ENCODE measurements around the gene BNIP5. TPM values are rescaled to one million over a fixed set of nuclear protein-coding genes. Genes with fewer than 3 reads are reported as not detected.

The BNIP5 gene
- polyA plus RNA-seq, 3 donors = not detected

- no peak overlapping the region for H3K27ac ChIP-seq (ENCODE audit: low read depth in 1 of 2, low read length in 2 of 2)
- no peak overlapping the region for H3K4me2 ChIP-seq (replicated peaks; ENCODE audit: extremely low read depth, low read length, poor library complexity, severe bottlenecking)
- H3K79me2 ChIP-seq (ENCODE audit: insufficient read depth, low read length) = no peaks in the 10 kb centered on the region
- H3K9me3 ChIP-seq (replicated peaks in 1 of 2; ENCODE audit: control insufficient read depth in 1 of 2, insufficient read depth in 1 of 2, low read length in 2 of 2) = no peaks in the 10 kb centered on the region
- no peak overlapping the region for H3K4me3 ChIP-seq (replicated peaks in 1 of 3; ENCODE audit: low read depth in 2 of 3, low read length in 3 of 3)
- DNase-seq = no peak
- no peaks in the 10 kb centered on the region for H3K27me3 ChIP-seq (ENCODE audit: control insufficient read depth in 2 of 2, insufficient read depth in 2 of 2, low read length in 2 of 2)
- no peaks in the 10 kb centered on the region for H4K20me1 ChIP-seq (ENCODE audit: insufficient read depth, low read length)
- Mint-ChIP-seq H3K4me1 (peaks cover 17% of the 10 kb centered on the region), H3K36me3 (peaks cover 3 to 26% of the 10 kb centered on the region in 2 donors), H3K9me3 (peaks cover 0 to 1% (median 0%) of the 10 kb centered on the region in 7 donors), H3K27me3 (ENCODE audit: low read depth in 3 of 3) (peaks cover 3 to 9% (median 3%) of the 10 kb centered on the region in 3 donors), H3K4me3 (no peak overlapping the region), H3K27ac (no peak overlapping the region)
- WGBS (ENCODE audit: insufficient coverage) = 92% methylated on average over 3 of the region's 8 CpGs
- peaks cover 7 to 13% of the 10 kb centered on the region in 2 donors for H3K4me1 ChIP-seq (ENCODE audit: control insufficient read depth in 1 of 2, insufficient read depth in 2 of 2, low read length in 2 of 2)
- TF ChIP-seq, protein P1, sequence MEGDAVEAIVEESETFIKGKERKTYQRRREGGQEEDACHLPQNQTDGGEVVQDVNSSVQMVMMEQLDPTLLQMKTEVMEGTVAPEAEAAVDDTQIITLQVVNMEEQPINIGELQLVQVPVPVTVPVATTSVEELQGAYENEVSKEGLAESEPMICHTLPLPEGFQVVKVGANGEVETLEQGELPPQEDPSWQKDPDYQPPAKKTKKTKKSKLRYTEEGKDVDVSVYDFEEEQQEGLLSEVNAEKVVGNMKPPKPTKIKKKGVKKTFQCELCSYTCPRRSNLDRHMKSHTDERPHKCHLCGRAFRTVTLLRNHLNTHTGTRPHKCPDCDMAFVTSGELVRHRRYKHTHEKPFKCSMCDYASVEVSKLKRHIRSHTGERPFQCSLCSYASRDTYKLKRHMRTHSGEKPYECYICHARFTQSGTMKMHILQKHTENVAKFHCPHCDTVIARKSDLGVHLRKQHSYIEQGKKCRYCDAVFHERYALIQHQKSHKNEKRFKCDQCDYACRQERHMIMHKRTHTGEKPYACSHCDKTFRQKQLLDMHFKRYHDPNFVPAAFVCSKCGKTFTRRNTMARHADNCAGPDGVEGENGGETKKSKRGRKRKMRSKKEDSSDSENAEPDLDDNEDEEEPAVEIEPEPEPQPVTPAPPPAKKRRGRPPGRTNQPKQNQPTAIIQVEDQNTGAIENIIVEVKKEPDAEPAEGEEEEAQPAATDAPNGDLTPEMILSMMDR (IDR thresholded peaks at IDR 0.05) = no peak
- no peak overlapping the region for H3K9ac ChIP-seq (ENCODE audit: insufficient read depth, low read length, poor library complexity, severe bottlenecking)
- no peaks in the 10 kb centered on the region for H3K36me3 ChIP-seq (replicated peaks in 1 of 2; ENCODE audit: control insufficient read depth in 1 of 2, insufficient read depth in 2 of 2, low read length in 2 of 2)
- intact Hi-C loops (cut with micrococcal nuclease) = no loop called here
- H2AFZ ChIP-seq (ENCODE audit: insufficient read depth, low read depth, low read length, poor library complexity, severe bottlenecking) = no peak overlapping the region
Observed at GRCh38 chr6:36374972-36375371, 38.3 kb upstream of the BNIP5 start.

- no peaks in the 10 kb centered on the region for H3K36me3 ChIP-seq (replicated peaks in 1 of 2; ENCODE audit: control insufficient read depth in 1 of 2, insufficient read depth in 2 of 2, low read length in 2 of 2)
- H3K27me3 ChIP-seq (ENCODE audit: control insufficient read depth in 2 of 2, insufficient read depth in 2 of 2, low read length in 2 of 2) = no peaks in the 10 kb centered on the region
- no peaks in the 10 kb centered on the region for H3K79me2 ChIP-seq (ENCODE audit: insufficient read depth, low read length)
- no peak overlapping the region for H3K27ac Mint-ChIP-seq
- H3K4me3 ChIP-seq (replicated peaks in 1 of 3; ENCODE audit: low read depth in 2 of 3, low read length in 3 of 3) = no peak overlapping the region
- H3K4me1 Mint-ChIP-seq = peaks cover 24% of the 10 kb centered on the region
- no peak overlapping the region for H3K4me3 Mint-ChIP-seq
- peaks cover 15 to 21% of the 10 kb centered on the region in 2 donors for H3K4me1 ChIP-seq (ENCODE audit: control insufficient read depth in 1 of 2, insufficient read depth in 2 of 2, low read length in 2 of 2)
- no peaks in the 10 kb centered on the region for H3K9me3 ChIP-seq (replicated peaks in 1 of 2; ENCODE audit: control insufficient read depth in 1 of 2, insufficient read depth in 1 of 2, low read length in 2 of 2)
- no peaks in the 10 kb centered on the region for H4K20me1 ChIP-seq (ENCODE audit: insufficient read depth, low read length)
- DNase-seq = no peak
- H3K9ac ChIP-seq (ENCODE audit: insufficient read depth, low read length, poor library complexity, severe bottlenecking) = no peak overlapping the region
- intact Hi-C loops (cut with micrococcal nuclease) = no loop called here
- no peak overlapping the region for H3K4me2 ChIP-seq (replicated peaks; ENCODE audit: extremely low read depth, low read length, poor library complexity, severe bottlenecking)
- H3K9me3 Mint-ChIP-seq = no peaks in the 10 kb centered on the region
- TF ChIP-seq, protein P1 (IDR thresholded peaks at IDR 0.05) = no peak
- no peak overlapping the region for H3K27ac ChIP-seq (ENCODE audit: low read depth in 1 of 2, low read length in 2 of 2)
- no peak overlapping the region for H2AFZ ChIP-seq (ENCODE audit: insufficient read depth, low read depth, low read length, poor library complexity, severe bottlenecking)
- peaks cover 3 to 26% of the 10 kb centered on the region in 2 donors for H3K36me3 Mint-ChIP-seq
- peaks cover 3 to 9% (median 3%) of the 10 kb centered on the region in 3 donors for H3K27me3 Mint-ChIP-seq (ENCODE audit: low read depth in 3 of 3)
- 100% methylated on average over 1 of the region's 4 CpGs for WGBS (ENCODE audit: insufficient coverage)
Observed at GRCh38 chr6:36374194-36374593, 37.5 kb upstream of the BNIP5 start.

All from CD14-positive monocyte (primary cell).